Measurements from ENCODE around the gene FGF2.
"Not testable (repeated sequence)": the region's sequence is repeated elsewhere in the genome, so short reads cannot be mapped to it uniquely, and the experiment has no call there.

FGF2 gene

DNA sequence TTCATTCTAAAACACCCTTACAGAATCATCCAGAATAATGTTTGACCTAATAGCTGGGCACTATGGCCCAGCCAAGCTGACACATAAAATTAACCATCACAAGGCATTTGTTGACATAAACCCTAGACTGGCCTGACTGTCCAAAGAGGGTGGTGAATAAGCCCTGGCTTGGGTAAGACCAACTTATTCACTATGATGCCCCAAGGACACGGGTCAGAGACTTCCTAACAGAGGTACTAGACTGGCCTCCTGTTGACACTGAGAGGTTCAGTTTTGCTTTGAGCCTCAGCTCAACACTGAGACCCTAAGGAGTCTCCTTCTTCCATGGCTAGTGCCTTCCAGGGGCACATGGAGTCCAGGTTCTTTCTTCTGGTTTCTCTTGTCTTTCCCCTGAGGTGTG lies 21.3 kb downstream of the FGF2 start:
- no peak for DNase-seq

DNA sequence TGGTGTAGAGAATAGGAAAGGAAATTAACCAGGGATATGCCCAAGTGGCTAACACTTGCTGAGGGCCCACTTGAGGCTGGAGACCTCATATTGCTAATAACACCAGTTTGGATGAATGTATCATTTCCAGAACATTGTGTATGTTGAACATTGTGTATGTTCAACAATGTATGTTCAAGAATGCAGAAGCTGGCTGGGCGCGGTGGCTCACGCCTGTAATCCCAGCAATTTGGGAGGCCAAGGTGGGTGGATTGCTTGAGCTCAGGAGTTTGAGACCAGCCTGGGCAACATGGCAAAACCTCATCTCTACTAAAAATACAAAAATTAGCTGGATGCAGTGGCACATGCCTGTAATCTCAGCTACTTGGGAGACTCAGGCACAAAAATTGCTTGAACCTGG lies 23.2 kb downstream of the FGF2 start:
- not testable (repeated sequence) for DNase-seq

DNA sequence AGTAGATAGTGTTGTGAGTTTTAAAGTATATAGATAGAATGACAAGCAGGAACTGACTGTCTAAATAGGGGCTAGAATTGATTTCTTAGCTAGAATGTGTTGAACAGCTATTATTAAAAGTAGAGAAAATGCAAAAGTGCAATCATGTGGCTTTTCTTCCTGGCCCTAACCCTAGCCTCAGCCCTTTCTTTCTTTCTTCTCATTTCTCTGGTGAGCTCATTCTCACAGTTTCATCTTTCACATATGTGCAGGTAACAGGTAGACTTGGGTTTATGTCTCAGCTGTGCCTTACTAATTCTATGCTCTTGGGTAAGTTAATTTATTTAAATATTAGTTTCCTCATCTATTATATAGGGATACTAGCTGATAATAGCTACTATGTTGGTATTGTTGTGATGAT lies 24.9 kb downstream of the FGF2 start:
- DNase-seq: no peak

DNA sequence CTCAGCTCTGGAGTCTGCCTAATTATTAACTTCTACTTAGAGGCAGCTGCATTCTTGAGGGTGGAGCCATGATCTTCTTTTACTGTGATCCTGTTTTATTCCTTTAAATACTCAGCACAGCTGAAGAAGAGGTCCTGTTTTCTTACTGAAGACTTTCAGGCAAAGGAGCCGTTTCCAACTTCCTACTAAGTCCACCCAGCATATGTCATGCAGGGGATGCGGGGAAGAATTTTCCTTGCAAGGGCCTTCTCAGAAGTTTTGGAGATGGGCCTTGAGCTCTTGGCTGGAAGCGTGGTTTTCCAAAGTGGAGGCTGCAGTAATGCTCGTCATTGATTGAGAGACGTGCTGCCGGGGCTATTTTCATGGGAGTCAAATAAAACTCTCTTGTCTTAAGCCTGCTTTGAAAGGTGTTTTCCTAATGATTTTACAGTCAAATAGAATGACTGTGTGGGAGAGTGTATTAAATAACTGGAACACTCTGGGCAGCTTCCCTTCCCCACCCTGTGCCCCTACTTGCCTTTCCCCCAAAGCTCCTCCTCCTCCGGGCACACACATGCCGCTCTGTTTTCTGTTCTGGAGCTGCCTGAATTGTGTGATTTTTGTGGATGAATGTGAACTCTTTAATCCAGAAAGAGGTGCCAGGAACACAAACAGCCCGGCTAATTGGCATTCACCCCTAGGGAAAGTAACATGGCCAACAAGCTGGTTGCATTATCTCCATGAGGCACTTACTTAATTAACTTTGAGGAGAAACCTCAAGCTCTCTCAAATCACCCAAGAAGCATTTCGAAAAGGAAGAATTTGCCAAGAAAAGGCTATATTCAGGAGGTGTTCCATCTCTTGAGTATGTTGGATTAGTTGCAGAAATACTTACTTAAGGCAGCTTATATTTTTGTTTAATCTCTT lies 28.1 kb downstream of the FGF2 start:
- peak in 12 of 14 donors; percentile 21 to 90 (median 67) for DNase-seq

DNA sequence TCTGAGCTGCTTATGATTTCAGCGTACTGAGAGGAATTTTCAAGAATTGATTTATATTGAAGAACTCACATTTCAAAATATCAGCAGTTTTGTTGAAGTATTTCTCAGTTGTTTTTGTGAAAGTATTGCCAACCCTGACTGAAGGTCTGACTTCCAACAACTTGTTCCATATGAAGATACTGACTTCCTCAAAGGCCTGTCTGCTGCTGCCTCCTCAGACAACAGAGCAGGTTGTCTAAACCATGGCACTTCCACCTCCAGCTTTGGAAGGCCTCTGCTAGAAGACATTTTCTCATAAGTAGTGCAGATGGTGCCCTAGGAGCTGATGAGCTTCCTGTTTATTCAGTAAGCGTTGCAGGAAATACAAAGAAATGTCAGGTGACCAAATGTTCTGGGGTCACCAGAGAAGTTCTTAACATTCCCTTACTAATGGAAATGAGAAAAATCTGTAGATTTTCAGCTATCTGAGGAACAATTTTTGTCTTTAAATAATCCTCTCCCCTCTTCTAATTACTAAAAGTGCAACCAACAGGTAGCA lies 28.8 kb downstream of the FGF2 start:
- no peak for DNase-seq

DNA sequence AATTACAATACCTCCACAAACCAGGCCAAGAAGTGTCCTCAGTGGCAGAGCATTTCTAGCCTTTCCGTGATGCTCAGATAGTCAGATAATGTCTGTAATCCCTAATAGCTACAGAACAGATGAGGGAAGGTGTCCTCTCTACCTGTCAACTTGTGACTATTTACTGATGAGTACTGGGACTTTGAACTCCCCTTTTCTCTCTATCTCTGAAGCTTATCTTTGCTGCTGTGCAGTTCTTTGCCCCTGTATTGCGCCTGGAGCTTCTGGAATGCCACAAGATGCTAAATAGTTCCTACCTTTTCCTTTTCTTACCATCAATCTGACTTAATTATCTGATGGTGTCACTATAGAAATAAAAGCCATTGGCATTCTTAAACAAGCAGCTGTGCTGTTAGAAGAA lies 30.5 kb downstream of the FGF2 start:
- no peak for DNase-seq

DNA sequence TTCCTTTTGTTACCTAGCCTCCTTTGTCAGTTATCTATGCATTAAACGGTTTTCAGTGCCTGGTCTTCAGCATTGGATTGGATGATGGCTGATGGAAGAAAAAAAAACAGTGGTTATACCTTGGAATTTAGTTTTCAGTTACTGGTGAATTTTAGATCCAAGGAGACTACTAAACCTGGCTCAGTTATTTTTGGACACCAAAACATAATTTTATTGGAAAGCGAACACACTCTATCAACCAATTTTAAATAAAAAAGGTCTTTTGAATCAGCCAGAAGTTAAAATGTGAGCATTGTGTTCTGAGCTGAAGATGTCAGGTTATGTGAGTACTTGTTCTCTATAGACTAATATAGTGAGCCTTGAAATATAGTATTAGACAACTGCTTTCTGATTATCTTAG lies 32.1 kb downstream of the FGF2 start:
- DNase-seq: no peak

DNA sequence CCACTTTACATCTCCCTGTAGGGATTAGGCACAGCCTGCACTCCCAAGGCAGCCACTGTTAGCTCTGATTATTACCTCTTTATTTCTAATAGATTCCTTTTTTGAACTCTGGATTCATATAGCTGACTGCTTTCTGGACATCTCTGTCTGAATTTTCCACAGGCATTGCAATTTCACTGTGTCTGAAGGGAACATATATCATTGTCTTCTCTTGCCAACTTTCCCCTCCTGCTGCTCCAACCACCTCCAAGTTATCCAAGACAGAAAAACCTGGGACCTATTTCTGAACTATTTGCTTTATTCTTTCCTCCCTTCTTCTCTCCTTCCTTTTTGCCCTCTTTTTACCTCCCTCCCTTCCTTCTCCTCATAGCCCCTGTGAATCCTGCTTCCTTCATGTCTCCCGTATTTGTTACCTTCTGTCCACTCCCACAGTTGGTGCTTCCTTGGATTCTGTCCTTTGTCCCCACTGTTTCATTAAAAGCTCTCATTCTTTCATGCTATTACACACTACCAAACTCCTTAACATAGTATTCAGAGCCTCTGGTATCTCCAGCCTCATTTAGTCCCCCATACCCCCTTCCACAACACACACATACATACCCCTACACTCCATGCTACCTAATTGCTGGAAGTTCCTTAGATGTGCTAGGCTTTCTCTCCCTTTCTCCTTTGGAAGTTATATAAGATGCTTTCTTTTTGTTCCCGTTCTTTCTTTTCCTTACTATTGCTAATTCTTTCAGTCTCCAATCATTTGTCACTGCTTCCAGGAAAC lies 34.7 kb downstream of the FGF2 start:
- no peak for DNase-seq

DNA sequence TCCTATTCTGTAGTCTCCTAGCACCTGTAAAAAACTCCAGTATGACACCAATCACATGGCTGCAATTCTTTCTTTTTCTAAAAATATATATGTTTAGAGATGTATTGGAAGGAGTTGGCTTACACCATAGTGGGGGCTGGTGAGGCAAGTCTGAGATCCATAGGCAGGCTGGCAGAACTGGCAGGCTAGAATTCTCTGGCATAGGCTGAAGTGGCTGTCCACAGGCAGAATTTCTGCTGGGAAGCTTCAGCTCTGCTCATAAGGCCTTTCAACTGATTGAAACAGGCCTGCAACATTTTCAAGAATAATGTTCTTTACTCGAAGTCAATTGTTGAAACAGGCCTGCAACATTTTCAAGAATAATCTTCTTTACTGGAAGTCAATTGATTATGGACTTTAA lies 37.0 kb downstream of the FGF2 start:
- no peak for DNase-seq

DNA sequence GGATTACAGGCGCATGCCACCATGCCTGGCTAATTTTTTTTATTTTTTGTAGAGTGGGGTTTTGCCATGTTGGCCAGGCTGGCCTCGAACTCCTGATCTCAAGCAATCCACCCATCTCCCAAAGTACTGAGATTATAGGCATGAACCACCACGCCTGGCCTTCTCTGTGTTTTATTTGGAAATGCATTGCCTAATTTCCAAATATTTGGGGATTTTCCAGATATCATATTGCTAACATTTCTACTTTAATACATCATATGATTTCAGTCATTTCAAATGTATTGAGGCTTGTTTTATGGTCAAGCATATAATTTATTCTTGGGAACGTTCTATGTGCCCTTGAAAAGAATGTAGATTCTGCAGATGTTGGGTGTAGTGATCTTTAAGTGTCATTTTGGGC lies 38.8 kb downstream of the FGF2 start:
- DNase-seq: no peak

DNA sequence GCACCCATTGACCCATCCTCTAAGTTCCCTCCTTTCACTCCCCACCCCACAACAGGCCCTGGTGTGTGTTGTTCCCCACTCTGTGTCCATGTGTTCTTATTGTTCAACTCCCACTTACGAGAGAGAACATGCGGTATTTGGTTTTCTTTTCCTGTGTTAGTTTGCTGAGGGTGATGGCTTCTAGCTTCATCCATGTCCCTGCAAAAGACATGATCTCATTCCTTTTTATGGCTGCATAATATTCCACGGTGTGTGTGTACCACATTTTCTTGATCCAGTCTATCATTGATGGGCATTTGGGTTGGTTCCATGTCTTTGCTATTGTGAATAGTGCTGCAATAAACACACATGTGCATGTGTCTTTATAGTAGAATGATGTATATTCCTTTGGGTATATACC lies 41.6 kb downstream of the FGF2 start:
- not testable (repeated sequence) for DNase-seq

DNA sequence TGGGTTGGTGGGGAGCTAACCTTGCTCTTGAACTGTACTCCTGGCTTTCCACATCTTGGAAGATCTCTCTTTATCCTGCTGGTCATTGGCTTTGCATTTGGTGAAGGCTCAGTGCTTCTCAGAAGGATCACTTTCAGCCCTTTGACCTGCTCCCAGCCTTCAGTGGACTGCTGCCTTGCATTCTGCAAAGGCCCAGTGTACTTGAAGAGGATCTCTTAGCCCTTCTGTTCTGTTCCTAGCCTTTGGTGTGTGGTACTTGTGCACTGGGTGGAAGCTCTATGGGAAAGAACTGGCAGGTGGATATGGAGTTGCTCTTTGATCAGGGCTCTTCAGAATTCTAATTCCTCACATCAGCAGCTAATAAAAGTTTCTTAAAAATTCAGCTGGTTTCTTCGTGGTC lies 46.5 kb downstream of the FGF2 start:
- DNase-seq: no peak

DNA sequence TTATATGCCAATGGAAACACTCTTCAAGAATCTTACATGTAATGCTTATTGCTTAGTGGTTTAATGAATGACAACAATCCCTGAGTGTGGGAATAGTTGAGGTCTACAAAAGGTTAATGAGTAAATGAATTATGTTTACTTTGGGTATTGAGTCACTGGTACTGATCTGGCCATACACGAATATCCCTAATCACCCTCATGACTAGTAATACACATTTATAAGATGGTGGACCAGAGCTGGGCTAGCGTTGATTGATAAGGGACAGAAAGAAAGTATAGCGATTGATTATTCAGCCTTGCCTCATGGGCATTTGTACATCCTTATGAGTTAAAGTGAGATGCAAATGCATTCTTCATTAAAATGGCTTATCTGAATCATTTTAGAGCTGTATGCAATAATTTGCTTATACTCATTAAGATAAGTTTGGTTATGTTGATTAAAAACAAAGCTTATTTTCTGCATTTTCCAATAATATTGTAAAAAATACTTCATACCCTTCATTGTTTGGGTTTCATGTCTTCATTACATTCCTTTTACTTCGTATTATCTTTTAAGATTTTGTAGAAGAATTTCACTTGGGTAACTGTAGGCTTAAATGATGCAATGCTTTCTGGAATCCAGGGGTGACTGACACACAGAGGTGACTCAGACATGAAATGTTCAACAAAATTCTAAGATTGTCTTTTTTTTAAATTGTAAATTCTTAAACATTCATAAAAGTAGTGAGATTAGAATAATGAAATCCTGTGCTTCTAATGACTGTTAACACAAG lies 47.4 kb downstream of the FGF2 start:
- no peak for DNase-seq

DNA sequence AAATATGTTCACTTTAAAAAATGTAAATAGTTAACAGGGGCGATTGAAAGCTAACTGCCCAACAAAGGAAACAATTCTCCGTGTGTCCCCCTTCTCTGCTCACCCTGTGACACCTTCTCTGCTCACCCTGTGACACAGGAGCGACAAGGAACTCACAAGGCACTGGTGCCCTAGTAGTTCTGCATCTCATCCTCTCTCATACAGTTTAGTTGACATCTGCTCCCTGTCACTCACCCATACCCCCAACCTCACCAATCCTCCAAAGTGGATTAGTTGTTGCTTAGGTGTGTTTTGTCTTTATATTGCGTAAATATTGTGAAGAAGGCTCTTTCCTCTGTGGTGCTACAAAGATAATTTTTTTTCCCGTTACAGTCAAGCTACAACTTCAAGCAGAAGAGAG lies 49.3 kb downstream of the FGF2 start:
- DNase-seq: no peak

DNA sequence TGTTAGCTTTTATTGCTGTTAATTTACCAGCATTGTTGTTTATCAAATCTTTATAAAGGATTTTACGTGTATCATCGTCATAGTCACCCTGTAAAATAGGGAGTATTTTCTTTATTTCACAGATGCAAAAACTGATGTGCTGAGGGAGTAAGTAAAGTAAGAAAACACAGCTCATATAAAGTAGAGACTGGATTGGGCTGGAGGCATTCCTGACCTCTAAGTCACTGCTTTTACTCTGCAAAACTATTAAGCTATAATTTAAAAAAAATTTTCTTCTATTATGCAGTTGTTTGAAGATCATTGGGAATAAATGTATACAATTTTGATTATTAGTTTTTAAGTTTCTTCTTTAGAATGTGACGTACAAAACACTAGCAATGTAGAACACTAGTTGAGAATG lies 49.8 kb downstream of the FGF2 start:
- no peak for DNase-seq

DNA sequence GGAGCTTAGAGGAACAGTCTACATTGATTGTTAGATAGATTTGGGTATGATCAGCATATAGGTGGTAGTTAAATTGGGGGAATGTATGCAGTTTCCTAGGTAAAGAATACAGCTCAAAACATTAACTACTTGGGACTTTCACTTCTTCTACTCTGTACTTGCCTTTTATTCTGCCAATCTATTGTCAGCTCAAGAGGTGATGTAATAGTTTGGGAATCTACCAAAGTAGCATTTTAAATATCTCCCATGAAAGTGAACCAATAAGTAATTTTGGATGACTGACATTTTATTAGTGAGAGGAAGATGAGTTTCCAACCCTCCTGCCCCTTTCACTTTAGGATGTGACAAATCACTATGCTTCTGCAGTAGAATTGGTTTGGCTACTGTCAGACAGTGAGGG lies 52.4 kb downstream of the FGF2 start:
- DNase-seq: no peak

DNA sequence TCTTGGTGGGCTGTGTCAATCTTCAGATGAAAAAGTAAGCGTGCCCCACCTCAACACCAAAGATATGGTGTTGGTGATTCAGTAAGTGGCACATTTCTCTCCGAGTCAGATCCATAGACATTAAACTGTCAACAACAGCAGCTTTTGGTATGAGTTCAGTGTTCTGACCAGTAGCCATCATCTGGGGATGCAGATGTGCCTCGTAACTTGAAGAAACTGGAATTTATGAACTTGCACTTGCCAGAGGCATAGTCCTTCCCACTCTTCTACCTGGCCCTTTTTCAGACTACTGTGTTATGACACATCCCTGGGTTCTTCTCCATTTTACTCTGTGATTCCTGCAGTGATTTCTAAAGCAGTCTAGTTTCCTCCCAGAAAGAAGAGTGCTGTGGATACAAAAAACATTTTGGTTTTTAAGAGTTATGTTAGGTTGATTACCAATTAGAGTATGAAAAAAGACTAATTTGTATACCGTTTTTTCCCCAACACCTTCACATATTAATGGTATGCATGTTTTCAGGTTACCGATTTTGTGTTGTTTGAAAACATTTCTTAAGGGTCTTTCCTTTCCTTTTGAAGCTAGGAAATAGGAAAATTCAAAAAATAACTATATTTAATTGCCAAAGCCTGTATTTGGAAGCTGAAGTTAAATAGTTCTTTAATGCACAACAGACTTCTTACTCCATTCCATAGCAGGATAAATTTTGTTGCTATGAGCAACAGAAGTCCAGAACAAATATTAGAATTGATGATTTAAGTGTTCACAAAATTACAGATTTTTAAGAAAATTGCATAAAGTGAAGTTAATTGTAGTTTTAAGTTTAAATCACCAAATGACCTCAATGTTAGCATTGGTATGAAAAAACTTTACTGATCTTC lies 56.5 kb downstream of the FGF2 start:
- DNase-seq: no peak

DNA sequence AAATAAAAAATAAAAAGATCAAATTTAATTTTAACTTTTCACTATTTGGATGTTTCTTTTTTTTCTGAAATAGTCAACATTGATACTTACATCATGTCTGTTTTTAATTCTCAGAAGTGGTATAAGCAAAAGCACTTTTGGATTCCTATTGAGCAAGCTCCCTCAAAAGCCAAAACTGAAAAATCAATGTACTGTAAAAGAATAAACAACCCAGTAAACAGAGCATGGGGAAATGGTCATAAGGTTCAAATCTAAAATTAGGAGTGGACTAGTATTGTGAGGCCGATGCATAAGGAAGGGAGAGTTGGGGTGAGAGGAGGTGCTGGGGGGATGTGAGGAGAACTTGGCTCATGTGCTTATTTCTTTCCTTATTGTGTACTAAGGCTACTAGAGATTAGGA lies 57.9 kb downstream of the FGF2 start:
- DNase-seq: no peak

DNA sequence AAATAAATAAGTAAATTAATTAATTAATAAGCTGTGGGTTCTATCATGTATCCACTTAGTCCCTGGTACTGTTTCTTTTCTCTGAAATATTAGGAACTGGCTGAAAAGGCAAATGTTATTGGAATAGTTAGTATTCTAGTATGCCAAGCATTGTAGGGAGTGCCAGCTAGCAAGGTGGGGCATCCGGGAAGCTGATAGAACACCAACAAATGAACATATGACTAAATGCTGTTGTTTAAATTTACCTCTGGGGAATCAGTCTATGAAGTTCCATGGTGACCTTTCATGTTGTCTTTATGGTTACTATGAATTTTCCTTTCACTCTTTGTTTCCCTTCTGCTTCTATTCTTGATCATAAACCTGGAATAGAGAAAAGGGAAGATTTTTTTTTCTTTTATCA lies 63.1 kb downstream of the FGF2 start:
- DNase-seq: no peak

DNA sequence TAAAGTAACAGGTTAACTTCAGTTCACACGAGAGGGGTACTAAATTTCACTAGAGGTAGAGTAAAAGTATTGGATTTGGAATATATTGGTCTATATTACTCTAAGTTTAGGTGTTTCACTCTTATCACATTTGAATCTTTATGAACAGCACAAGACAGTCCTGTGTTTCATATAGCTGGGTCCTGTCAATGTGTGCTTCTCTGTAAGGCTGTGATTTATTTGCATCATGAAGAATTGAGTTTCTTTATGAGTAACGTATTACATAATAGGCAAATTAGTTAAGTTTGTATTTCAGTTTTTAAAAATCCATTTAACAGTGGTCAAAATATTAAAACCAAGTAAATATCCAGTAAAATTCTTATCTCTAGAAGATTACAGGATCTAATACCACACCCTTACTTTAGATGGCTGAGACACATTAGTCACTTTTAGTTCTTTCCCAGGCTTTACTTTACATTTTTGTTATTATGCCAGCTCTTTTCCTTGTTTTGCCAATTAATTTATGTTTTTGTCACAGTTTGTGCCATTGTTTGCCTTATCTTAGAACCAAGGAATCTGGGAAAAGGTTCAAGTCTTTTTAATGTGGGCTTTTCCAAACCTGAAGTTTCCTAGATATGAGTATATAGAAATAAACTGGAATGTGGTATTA lies 63.6 kb downstream of the FGF2 start:
- no peak for DNase-seq

DNA sequence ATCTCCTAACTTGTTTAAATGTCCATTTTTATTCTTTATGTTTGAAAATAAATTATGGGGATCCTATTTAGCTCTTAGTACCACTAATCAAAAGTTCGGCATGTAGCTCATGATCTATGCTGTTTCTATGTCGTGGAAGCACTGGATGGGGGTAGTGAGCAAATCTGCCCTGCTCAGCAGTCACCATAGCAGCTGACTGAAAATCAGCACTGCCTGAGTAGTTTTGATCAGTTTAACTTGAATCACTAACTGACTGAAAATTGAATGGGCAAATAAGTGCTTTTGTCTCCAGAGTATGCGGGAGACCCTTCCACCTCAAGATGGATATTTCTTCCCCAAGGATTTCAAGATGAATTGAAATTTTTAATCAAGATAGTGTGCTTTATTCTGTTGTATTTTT lies 68.2 kb downstream of the FGF2 start:
- no peak for DNase-seq
